Fibroblast of peridontal ligament (primary cell): Measurements from ENCODE around the gene NETO2.
"Not testable (repeated sequence)": the region's sequence is repeated elsewhere in the genome, so short reads cannot be mapped to it uniquely, and the experiment has no call there.

ENCODE experiments used
- DNase-seq: peaks from one replicate; pipeline ENCODE4 v3.0.0-alpha.2; 2010; ENCODE audit errors: extremely low read depth

Gene NETO2

DNA sequence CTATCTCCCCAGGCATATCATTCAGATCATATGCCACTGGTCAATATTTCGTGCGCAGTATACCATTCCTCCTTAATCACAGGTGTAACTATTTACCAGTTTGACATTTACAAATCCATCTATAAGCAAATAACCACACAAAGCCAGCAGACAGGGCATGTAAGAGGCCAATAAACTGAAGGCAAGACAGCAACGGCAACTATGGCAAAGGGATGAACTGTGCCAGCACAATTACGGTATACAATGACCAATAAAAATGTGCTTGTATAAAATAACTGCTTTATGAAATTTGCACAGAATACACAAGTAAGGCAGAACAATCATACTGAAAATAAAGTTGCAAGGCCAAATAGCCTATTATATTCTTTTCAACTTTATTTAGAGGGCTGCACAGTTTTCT is 9.2 kb downstream of the NETO2 start:
- no peak for DNase-seq

DNA sequence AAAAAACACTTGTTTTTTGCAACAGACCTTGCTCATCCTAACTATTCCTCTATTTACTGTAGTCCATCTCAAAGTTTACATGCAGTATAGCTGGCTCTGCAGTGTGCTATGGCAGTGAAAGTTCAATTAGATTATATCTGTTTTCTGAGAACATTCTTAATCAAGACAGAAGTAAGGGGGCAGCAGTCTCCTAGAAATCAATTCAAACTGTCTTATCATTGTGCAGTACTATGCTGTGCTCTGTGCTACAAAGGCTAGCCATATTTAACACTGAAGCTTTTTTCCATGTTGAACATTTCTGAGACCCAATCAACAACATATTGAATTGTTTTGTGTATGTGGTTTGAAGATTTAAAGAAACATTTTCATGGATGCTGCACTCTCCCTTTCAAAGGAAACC is 11.4 kb downstream of the NETO2 start:
- peak; percentile 24 for DNase-seq

- DNase-seq, result no peak
Observed at GRCh38 chr16:47129755-47130435, 13.8 kb downstream of the NETO2 start.

DNA sequence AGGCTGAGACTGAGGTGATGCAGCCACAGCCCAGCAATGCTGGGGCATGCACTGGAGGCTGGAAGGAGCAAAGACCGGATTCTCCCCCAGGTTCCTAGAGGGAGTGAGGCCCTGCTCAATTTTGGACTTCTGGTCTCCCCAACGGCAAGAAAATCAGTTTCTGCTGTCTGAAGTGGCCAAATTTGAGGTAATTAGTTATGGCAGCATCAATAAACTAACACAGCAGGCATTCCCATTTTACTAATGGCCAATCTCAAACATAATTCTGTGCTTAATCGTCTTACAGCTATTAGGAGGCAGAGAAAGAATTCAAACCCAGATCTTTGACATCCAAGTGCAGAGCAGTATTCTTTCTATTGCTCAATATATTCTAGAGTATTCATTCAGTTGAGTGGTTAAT is 16.2 kb downstream of the NETO2 start:
- DNase-seq, result no peak

- no peak for DNase-seq
Observed at GRCh38 chr16:47125757-47126156, 18.0 kb downstream of the NETO2 start.

- DNase-seq, result no peak
Observed at GRCh38 chr16:47113130-47113529, 30.6 kb downstream of the NETO2 start.

- DNase-seq, result no peak
Observed at GRCh38 chr16:47110939-47111338, 32.8 kb downstream of the NETO2 start.

DNA sequence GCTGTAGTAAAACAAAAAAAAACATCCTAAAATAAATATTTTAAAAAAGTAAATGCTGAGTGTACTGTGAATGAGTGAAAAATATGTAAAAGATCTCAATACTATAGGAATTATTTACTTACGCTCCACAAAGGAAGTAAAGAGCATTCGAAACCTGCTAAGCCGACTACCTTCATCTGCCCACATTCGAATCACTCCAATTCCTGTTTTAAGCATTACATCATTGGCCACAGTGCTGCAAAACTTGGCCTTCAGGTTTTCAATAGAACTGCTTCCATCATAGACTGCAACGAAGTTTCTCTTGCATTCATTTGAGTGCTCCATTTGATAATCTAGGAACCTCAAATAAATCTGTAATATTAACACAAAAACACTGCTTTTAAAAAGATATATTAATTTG is 34.4 kb downstream of the NETO2 start:
- DNase-seq, result no peak

DNA sequence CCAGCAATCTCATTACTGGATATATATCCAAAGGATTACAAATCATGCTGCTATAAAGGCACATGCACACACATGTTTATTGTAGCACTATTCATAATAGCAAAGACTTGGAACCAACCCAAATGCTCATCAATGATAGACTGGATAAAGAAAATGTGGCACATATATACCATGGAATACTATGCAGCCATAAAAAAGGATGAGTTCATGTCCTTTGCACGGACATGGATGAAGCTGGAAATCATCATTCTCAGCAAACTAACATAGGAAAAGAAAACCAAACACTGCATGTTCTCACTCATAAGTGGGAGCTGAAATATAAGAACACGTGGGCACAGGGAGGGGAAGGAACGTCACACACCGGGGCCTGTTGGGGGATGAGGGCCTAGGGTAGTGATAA is 40.8 kb downstream of the NETO2 start:
- DNase-seq, result not testable (repeated sequence)

GRCh38 chr16:47097154-47097553 is 46.6 kb downstream of the NETO2 start:
- DNase-seq, result not testable (repeated sequence)

DNA sequence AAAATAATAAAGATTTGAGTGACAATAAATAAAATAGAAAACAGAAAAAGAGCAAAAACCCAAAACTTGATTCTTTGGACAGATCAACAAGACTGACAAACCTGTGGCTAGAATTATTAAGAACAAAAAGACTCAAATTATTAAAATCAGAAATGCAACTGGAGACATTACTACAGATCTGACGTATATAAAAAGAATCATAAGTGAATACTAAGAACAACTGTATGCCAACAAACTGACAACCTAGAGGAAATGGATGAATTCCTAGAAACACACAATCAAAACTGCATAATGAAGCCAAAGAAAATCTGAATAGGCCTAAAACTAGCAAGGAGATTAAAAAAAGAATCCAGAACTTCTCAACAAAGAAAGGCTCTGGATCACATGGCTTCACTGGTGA is 47.4 kb downstream of the NETO2 start:
- DNase-seq, result no peak

DNA sequence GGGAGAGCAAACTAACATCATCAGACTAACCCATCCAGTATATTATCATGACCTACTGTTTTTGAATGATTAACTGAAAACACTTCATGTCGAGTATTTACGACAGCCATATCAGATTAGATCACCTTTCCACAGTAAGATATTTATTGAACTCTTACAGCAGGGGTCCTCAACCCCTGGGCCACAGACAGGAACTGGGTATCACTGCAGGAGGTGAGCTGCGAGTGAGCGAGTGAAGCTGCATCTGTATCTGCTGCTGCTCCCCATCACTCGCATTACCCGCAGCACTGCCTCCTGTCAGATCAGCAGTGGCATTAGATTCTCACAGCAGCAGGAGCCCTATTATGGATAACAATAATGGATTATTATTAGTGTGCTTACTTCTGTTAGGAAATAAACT is 59.5 kb downstream of the NETO2 start:
- DNase-seq, result no peak

GRCh38 chr16:47082099-47082865 is 61.5 kb downstream of the NETO2 start:
- no peak for DNase-seq

GRCh38 chr16:47081115-47081514 is 62.6 kb downstream of the NETO2 start:
- DNase-seq, result no peak

- DNase-seq, result no peak
Observed at GRCh38 chr16:47079860-47080259, 63.9 kb downstream of the NETO2 start.

GRCh38 chr16:47073223-47074155 is 70.3 kb downstream of the NETO2 start:
- peak; percentile 9 for DNase-seq

GRCh38 chr16:47072158-47072557 is 71.6 kb downstream of the NETO2 start:
- no peak for DNase-seq

DNA sequence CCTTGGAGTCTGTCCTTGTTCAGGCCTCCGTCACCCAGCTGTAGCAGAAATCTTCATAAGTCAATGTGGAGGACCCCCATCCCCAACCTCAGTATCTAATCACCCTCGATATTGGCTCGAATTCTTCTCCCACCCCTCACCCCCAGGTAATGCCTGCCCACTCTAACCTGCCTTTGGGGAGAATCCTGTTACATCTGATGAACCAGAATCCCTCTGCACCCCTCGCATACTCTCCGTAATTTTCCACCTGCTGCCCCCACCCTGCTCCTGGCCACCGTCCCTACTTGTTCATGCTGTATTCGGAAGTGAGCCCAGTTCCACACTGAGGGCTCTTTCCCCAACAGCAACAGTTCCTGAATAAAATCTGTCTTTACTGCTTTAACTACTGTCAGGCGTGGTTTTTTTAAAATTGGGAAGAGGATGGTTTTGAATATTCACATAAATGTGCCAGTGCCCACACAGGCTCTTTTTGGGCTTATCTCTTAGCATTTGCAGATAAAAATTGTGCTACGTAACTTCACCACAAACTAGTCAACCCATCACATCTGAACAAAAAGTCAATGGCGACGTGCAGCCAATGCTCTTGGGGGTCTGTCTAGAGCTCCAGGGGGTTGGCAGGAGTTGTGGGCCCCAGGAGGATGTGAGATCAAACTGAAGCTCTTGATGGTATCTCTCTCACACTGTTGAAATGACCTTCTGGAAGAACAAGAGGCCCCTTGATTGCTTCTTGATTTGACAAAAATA is 73.7 kb downstream of the NETO2 start:
- no peak for DNase-seq

GRCh38 chr16:47069313-47069712 is 74.4 kb downstream of the NETO2 start:
- no peak for DNase-seq

GRCh38 chr16:47067203-47067602 is 76.5 kb downstream of the NETO2 start:
- no peak for DNase-seq
